GM12875 (cell line): ENCODE data around the gene ANO5.
A peak's percentile ranks its signal among the peaks of the same experiment; 100 is the strongest.

Source experiments
- H3K4me3 ChIP-seq: one replicate; pipeline ENCODE4 v1.5.1; 2011; ENCODE audit warnings: low read depth, low read length, control low read depth
- CTCF ChIP-seq: IDR thresholded peaks from 2 replicates; pipeline ENCODE4 v1.5.1; 2011; ENCODE audit warnings: low read depth, mild to moderate bottlenecking, control low read depth, inconsistent platforms, low read length, moderate library complexity, borderline replicate concordance; ENCODE audit not compliant: insufficient read depth

ANO5 gene

GRCh38 chr11:22165759-22166513 lies 26.9 kb upstream of the ANO5 start:
- no peak for TF ChIP-seq CTCF
- H3K4me3 ChIP-seq, result no peak overlapping the region

GRCh38 chr11:22169833-22170232 lies 23.1 kb upstream of the ANO5 start:
- no peak overlapping the region for H3K4me3 ChIP-seq
- no peak for TF ChIP-seq CTCF

GRCh38 chr11:22173532-22173931 lies 19.4 kb upstream of the ANO5 start:
- no peak overlapping the region for H3K4me3 ChIP-seq
- no peak for TF ChIP-seq CTCF

GRCh38 chr11:22177186-22177585 lies 15.7 kb upstream of the ANO5 start:
- TF ChIP-seq CTCF, result peak; percentile 45; the same call in 1 of the 2 replicates
- H3K4me3 ChIP-seq, result no peak overlapping the region

GRCh38 chr11:22179626-22180025 lies 13.3 kb upstream of the ANO5 start:
- TF ChIP-seq CTCF, result no peak
- no peak overlapping the region for H3K4me3 ChIP-seq

- TF ChIP-seq CTCF, result no peak
- no peak overlapping the region for H3K4me3 ChIP-seq
These were observed 12.8 kb upstream of the ANO5 start for GRCh38 chr11:22180131-22180530.

- TF ChIP-seq CTCF, result no peak
- H3K4me3 ChIP-seq, result no peak overlapping the region
These were observed 3.2 kb upstream of the ANO5 start for GRCh38 chr11:22189660-22190059.
